Nephron progenitor cell (in vitro differentiated cells): ENCODE results near the gene MMP1.

Experiments used
- DNase-seq: peaks from one replicate; pipeline ENCODE4 v3.0.0; 2021
- H3K27ac Mint-ChIP-seq: 2 replicates; pipeline ENCODE4 v1.8.0; 2021; ENCODE audit warnings: mild to moderate bottlenecking, moderate library complexity, mixed read lengths
- H3K27me3 Mint-ChIP-seq: 2 replicates; pipeline ENCODE4 v1.8.0; 2021; ENCODE audit warnings: mild to moderate bottlenecking, low read depth, mixed read lengths; ENCODE audit not compliant: poor library complexity
- H3K36me3 Mint-ChIP-seq: 2 replicates; pipeline ENCODE4 v1.8.0; 2021; ENCODE audit warnings: low read depth, mixed read lengths
- H3K4me1 Mint-ChIP-seq: 2 replicates; pipeline ENCODE4 v1.8.0; 2021; ENCODE audit warnings: mixed read lengths
- H3K4me3 Mint-ChIP-seq: 2 replicates; pipeline ENCODE4 v1.8.0; 2021; ENCODE audit warnings: mild to moderate bottlenecking, moderate library complexity, mixed read lengths
- H3K9me3 Mint-ChIP-seq: 2 replicates; pipeline ENCODE4 v1.8.0; 2021; ENCODE audit warnings: mild to moderate bottlenecking, moderate library complexity, mixed read lengths
- TF ChIP-seq, protein P1 (sequence below): fragments of 200-600 bp; sonication (generic); IDR thresholded peaks from 2 replicates; pipeline ENCODE4 v1.5.0; 2021; ENCODE audit warnings: antibody characterized with exemption

The MMP1 gene

DNA sequence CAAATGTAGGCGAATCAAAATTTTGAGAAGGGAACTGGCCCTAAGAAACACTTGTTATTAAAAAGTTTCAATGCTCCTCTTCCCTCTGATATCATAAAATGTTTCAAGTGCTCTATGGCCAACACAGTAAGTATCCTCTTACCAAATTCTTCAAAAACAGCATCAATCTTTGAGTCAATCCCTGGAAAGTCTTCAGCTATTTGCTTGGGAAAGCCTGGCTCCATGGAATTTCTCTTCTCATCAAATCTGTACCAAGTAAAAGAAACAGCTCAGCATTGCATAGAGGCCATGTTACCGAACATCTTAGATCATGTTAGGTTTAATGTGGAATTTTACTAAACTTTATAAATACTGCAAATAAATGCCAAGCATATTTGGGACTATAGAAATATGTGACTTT, 39.2 kb upstream of the MMP1 start:
- H3K27me3 Mint-ChIP-seq = no peaks in the 10 kb centered on the region
- H3K4me3 Mint-ChIP-seq = no peak overlapping the region
- DNase-seq = no peak
- peaks cover 23% of the 10 kb centered on the region for H3K4me1 Mint-ChIP-seq
- H3K9me3 Mint-ChIP-seq = no peaks in the 10 kb centered on the region
- TF ChIP-seq, protein P1, sequence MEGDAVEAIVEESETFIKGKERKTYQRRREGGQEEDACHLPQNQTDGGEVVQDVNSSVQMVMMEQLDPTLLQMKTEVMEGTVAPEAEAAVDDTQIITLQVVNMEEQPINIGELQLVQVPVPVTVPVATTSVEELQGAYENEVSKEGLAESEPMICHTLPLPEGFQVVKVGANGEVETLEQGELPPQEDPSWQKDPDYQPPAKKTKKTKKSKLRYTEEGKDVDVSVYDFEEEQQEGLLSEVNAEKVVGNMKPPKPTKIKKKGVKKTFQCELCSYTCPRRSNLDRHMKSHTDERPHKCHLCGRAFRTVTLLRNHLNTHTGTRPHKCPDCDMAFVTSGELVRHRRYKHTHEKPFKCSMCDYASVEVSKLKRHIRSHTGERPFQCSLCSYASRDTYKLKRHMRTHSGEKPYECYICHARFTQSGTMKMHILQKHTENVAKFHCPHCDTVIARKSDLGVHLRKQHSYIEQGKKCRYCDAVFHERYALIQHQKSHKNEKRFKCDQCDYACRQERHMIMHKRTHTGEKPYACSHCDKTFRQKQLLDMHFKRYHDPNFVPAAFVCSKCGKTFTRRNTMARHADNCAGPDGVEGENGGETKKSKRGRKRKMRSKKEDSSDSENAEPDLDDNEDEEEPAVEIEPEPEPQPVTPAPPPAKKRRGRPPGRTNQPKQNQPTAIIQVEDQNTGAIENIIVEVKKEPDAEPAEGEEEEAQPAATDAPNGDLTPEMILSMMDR = no peak
- no peak overlapping the region for H3K27ac Mint-ChIP-seq
- H3K36me3 Mint-ChIP-seq = no peaks in the 10 kb centered on the region

DNA sequence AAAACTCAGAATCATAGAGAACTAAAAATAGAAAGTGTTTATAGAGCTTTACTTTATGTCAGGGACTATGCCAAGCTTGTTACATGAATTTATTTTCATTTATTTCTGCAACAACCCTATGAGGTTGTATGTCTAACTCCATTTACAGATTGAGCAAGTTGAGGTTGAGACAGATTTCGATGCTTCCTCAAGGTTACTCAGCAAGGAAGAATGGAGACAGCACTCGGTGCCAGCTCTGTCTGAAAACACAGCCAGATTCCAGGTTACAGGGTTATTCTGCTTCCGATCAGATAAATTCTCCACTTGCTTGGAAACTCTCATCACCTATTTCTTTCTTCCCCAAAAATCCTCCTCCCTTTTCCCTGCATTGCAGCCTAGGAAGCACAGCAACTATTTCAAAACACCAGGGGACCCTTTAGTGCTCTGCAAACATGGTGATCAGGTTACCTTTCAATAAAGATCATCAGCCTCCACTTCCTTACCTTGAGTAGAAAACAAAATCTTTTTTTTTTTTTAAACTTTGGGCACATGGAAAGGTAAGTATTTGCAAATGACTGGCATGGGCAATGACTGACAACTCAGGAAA, 38.4 kb upstream of the MMP1 start:
- no peak for DNase-seq
- Mint-ChIP-seq H3K36me3 (no peaks in the 10 kb centered on the region), H3K27ac (peak overlapping the region; percentile 46), H3K4me1 (peaks cover 23% of the 10 kb centered on the region), H3K4me3 (no peak overlapping the region), H3K9me3 (no peaks in the 10 kb centered on the region), H3K27me3 (no peaks in the 10 kb centered on the region)
- TF ChIP-seq, protein P1 = no peak

DNA sequence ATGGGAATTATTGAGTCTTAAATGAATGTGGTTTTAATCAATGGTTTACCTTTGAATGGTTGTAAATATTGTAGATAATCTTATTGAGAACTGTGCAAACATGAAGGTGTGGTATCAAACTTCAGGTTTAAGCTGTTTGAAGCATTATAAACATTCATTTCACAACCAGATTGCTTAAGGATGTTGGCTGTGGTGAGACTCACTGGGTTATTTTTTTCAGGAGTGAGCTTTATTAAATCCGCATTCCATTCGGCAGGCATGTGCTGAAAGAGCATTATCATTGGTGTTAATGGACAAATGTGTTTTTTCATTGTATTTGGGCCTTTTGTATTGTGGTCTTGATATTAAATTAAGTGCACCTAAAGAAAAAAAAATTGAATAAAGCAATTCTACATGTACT, 35.8 kb upstream of the MMP1 start:
- Mint-ChIP-seq H3K27me3 (no peaks in the 10 kb centered on the region), H3K4me1 (peaks cover 37% of the 10 kb centered on the region), H3K36me3 (no peaks in the 10 kb centered on the region), H3K27ac (no peak overlapping the region), H3K4me3 (no peak overlapping the region), H3K9me3 (no peaks in the 10 kb centered on the region)
- no peak for DNase-seq
- TF ChIP-seq, protein P1 = no peak

DNA sequence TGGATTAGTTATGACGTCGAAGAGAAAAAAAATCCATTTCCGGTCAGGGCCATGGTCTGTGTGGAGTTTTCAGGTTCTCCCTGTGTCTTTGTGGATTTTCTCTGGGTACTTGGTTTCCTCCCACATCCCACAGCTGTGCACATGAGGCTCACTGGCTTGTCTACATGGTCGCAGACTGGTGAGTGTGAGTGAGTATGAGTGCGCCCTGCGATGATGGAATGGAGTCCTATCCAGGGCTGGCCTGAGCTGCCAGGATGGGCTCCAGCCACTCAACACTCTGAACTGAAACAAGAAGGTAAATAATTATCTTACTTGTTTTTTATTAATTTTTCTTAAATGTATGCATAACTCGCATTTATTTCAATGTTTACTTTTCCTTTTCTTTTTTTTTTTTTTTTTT, 34.7 kb upstream of the MMP1 start:
- Mint-ChIP-seq H3K4me3 (no peak overlapping the region), H3K36me3 (no peaks in the 10 kb centered on the region), H3K27me3 (no peaks in the 10 kb centered on the region), H3K27ac (no peak overlapping the region), H3K4me1 (peaks cover 37% of the 10 kb centered on the region), H3K9me3 (no peaks in the 10 kb centered on the region)
- no peak for DNase-seq
- TF ChIP-seq, protein P1 = no peak

DNA sequence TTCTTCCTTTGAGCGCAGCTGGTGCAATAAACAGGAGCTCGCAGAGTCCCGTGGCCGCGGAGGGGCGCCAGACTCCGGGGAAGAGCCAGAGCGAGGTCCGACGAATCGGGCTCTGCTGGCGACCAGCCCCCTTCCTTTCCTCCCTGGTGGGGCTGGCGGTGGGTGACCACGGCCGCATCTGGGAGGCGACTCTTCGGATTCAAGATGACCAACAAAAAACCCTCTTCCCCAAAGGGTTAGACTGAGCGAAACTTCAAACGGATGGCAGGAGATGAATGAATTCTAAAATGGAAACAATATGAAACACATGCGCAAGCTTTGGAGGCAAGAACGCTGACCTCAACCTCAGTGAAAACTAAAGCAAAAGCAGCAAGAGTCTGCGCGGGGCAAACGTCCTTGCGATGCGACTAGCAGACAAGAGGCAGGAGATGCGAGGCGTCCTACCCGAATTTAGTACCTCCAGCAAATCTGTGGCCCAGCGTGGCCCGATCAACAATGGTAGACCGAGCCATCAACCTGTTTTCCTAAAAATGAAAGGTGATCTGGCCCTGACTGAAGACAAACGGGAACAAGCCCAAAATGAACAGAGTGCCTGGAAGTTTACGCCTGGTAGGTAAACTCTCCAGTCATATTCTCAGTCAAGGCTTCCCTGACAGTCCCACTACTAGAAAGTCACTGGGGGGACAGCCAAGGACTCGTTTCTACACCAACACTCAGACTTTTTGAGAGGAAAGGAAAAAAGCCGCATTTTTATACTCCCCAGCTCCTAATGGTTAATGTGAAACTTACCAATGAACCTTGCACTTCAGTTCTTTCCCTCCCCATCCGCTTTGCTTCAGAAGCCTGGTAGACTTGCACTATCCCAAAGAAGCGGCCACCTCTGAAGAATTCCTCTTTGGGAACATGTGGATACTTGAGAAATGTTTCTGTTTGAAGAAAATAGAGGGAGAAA, 33.8 kb upstream of the MMP1 start:
- Mint-ChIP-seq H3K4me1 (peaks cover 31% of the 10 kb centered on the region), H3K9me3 (peaks cover 5% of the 10 kb centered on the region), H3K4me3 (peak overlapping the region; percentile 31), H3K36me3 (no peaks in the 10 kb centered on the region), H3K27ac (no peak overlapping the region), H3K27me3 (peaks cover 3% of the 10 kb centered on the region)
- TF ChIP-seq, protein P1 = no peak
- peak; percentile 8 for DNase-seq
